ENCODE results near the gene SLC7A4. TPM values are rescaled to one million over a fixed set of nuclear protein-coding genes. Genes with fewer than 3 reads are reported as not detected.

Gene SLC7A4
- total RNA-seq, 1 experiment from 2014 or later = not detected

DNA sequence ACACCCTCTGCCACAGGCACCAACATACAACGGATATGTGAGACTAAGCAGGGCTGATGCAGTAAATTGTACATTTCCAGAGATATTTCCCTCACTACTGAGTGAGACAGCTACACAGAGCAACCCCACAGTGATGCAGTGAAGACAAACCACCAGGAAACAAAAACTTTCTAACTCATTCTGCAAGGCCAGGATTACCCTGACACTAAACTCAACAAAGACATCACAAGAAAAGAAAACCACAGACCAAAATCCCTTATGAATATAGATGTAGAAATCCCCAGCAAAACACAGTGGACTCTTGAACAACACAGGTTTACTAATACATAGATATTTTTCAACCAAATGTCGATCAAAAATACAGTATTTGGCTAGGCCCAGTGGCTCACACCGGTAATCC, 1.5 kb upstream of the SLC7A4 start:
- no peaks in the 10 kb centered on the region for H3K79me2 ChIP-seq (ENCODE audit: insufficient read depth, low read length)
- no peaks in the 10 kb centered on the region for H3K9me3 ChIP-seq (ENCODE audit: control insufficient read depth in 1 of 2, insufficient read depth in 1 of 2, low read depth in 1 of 2, low read length in 2 of 2)
- H3K27ac ChIP-seq (ENCODE audit: low read depth, low read length) = no peak overlapping the region
- TF ChIP-seq FOSL1 (IDR thresholded peaks at IDR 0.05; ENCODE audit: low read depth) (no peak), SP1 (IDR thresholded peaks at IDR 0.05; ENCODE audit: low read depth) (no peak), CEBPB (IDR thresholded peaks at IDR 0.05; ENCODE audit: low read depth) (no peak), ZNF274 (IDR thresholded peaks at IDR 0.05; ENCODE audit: low read depth, low read length) (no peak), RAD21 (IDR thresholded peaks at IDR 0.05; ENCODE audit: low read depth) (no peak)
- TF ChIP-seq, protein P1, sequence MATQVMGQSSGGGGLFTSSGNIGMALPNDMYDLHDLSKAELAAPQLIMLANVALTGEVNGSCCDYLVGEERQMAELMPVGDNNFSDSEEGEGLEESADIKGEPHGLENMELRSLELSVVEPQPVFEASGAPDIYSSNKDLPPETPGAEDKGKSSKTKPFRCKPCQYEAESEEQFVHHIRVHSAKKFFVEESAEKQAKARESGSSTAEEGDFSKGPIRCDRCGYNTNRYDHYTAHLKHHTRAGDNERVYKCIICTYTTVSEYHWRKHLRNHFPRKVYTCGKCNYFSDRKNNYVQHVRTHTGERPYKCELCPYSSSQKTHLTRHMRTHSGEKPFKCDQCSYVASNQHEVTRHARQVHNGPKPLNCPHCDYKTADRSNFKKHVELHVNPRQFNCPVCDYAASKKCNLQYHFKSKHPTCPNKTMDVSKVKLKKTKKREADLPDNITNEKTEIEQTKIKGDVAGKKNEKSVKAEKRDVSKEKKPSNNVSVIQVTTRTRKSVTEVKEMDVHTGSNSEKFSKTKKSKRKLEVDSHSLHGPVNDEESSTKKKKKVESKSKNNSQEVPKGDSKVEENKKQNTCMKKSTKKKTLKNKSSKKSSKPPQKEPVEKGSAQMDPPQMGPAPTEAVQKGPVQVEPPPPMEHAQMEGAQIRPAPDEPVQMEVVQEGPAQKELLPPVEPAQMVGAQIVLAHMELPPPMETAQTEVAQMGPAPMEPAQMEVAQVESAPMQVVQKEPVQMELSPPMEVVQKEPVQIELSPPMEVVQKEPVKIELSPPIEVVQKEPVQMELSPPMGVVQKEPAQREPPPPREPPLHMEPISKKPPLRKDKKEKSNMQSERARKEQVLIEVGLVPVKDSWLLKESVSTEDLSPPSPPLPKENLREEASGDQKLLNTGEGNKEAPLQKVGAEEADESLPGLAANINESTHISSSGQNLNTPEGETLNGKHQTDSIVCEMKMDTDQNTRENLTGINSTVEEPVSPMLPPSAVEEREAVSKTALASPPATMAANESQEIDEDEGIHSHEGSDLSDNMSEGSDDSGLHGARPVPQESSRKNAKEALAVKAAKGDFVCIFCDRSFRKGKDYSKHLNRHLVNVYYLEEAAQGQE (IDR thresholded peaks at IDR 0.05; ENCODE audit: low read depth) = no peak
- intact Hi-C loops (cut with micrococcal nuclease) = no loop called here
- no peak overlapping the region for H3K9ac ChIP-seq (ENCODE audit: low read length)
- no peak for ATAC-seq
- H3K4me1 ChIP-seq (ENCODE audit: control insufficient read depth in 1 of 2, insufficient read depth in 2 of 2, low read length in 2 of 2) = no peaks in the 10 kb centered on the region
- ChIA-PET RAD21 (ENCODE audit: low non-redundant PET in 1 of 2, low total read pairs in 2 of 2, uncharacterized antibody in 2 of 2, unreplicated experiment in 2 of 2) (no interaction called here), POLR2A (no interaction called here), CTCF (no interaction called here)
- no peaks in the 10 kb centered on the region for H3K9me2 ChIP-seq (ENCODE audit: insufficient read depth)
- no peaks in the 10 kb centered on the region for H4K20me1 ChIP-seq (ENCODE audit: insufficient read depth)
- DNase-seq (ENCODE audit: low read depth, low spot score) = no peak
- H3K4me2 ChIP-seq (ENCODE audit: low read length) = no peak overlapping the region
- no peak overlapping the region for H2AFZ ChIP-seq (ENCODE audit: low read depth, low read length, poor library complexity, severe bottlenecking)
- H3K27me3 ChIP-seq (ENCODE audit: insufficient read depth, low read length) = no peaks in the 10 kb centered on the region
- no peak overlapping the region for H3K4me3 ChIP-seq (replicated peaks in 1 of 2; ENCODE audit: low read depth in 1 of 2, low read length in 2 of 2)
- BruUV-seq (replicated peaks) = no TSS peak
- no peaks in the 10 kb centered on the region for H3K36me3 ChIP-seq (ENCODE audit: control insufficient read depth in 1 of 2, insufficient read depth in 2 of 2, low read length in 2 of 2)
